Heart left ventricle (tissue), 13 donors: ENCODE results near the gene SAP30L.

Experiments used
- POLR2A ChIP-seq, 2 donors: fragments of 450-650 bp; IDR thresholded peaks; one replicate each; pipeline ENCODE4 v1.6.1; 2017; ENCODE audit warnings: antibody characterized with exemption in 2 of 2, mild to moderate bottlenecking in 2 of 2, moderate library complexity in 2 of 2
- TF ChIP-seq, protein P1 (sequence below), 12 donors: fragments of 200-600 bp; sonication (generic) in 4 of 12; IDR thresholded peaks; one replicate each; pipeline versions ENCODE4 v1.5.0 to v1.8.0; 2018 to 2022; ENCODE audit warnings: antibody characterized with exemption in 12 of 12, mild to moderate bottlenecking in 5 of 12
- donor health status: ischemic (EF 13 %, LVEDD 7.1; RV severe dilation, severe dysfunction).
- donor health status: DM: no; HTN: yes; CAD: no.
- donor health status: DM: no; HTN: no; CAD: no.
- donor health status: ischemic (EF 25% LVEDD 6.9; RV normal size, moderate dysfunction).
- donor health status: ischemic (EF 25% LVEDD 5.7; RV mildly dilated, moderate dysfunction).
- donor health status: ischemic (EF 35%, LVEDD 5.7; RV mildly dilated, moderate dysfunction).
- donor health status: nonischemic (EF 11% LVEDD 7.7; RV severe dilation, severe dysfunction).
- donor health status: DM: yes; HTN: yes; CAD: no.
- donor health status: PGD.
- donor health status: ischemic (EF 29% LVEDD 5.4; RV normal size, mild dysfunction).
- donor health status: nonischemic (EF 23%, LVEDD 6.1; RV moderate dilation, normal function).

DNA sequence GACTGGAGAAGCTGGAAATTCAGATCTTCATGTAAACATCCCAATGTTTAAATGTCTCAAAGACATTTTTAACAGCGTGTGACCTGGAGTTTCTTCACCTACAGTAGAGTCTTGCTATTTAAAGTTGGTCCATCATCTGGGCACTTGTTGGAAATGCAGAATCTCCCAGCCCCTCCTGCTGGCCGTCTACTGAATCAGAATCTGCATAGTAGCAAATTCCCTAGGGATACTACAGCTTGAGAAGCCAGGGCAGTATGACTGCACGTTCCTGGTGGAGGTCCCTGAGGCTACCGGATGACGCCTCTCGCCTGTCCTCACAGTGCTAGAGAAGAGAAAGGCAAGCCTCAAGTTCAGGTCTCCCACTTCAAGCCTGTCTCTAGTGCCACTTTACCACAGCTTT lies 15.7 kb downstream of the SAP30L start:
- no peak for TF ChIP-seq POLR2A (IDR thresholded peaks at IDR 0.05)
- TF ChIP-seq, protein P1, sequence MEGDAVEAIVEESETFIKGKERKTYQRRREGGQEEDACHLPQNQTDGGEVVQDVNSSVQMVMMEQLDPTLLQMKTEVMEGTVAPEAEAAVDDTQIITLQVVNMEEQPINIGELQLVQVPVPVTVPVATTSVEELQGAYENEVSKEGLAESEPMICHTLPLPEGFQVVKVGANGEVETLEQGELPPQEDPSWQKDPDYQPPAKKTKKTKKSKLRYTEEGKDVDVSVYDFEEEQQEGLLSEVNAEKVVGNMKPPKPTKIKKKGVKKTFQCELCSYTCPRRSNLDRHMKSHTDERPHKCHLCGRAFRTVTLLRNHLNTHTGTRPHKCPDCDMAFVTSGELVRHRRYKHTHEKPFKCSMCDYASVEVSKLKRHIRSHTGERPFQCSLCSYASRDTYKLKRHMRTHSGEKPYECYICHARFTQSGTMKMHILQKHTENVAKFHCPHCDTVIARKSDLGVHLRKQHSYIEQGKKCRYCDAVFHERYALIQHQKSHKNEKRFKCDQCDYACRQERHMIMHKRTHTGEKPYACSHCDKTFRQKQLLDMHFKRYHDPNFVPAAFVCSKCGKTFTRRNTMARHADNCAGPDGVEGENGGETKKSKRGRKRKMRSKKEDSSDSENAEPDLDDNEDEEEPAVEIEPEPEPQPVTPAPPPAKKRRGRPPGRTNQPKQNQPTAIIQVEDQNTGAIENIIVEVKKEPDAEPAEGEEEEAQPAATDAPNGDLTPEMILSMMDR (IDR thresholded peaks at IDR 0.05) = no peak
